Fibroblast of the aortic adventitia (primary cell): Measurements from ENCODE around the gene SHTN1. TPM values are rescaled to one million over a fixed set of nuclear protein-coding genes. Genes with fewer than 3 reads are reported as not detected.

ENCODE experiments used
- DNase-seq: peaks from one replicate; pipeline ENCODE4 v3.0.0-alpha.2; 2010; ENCODE audit warnings: low read depth
- H3K4me3 ChIP-seq: 2 replicates; pipeline ENCODE4 v1.5.1; 2011; ENCODE audit warnings: low read depth, mild to moderate bottlenecking, control low read depth, low read length, moderate library complexity
- total RNA-seq: library from RNA; depleted of rRNA; stranded (reverse); fragments of >200 nt; gene quantifications from 2 replicates; pipeline ENCODE4 v1.2.3, GENCODE V29; 2012; ENCODE audit warnings: low replicate concordance
- TF ChIP-seq, protein P1 (sequence below): IDR thresholded peaks from 2 replicates; pipeline ENCODE4 v1.5.1; 2011; ENCODE audit warnings: mild to moderate bottlenecking, low read length, control low read depth, inconsistent platforms; ENCODE audit not compliant: insufficient read depth

The SHTN1 gene
- total RNA-seq, 1 donor: 4.2 TPM

DNA sequence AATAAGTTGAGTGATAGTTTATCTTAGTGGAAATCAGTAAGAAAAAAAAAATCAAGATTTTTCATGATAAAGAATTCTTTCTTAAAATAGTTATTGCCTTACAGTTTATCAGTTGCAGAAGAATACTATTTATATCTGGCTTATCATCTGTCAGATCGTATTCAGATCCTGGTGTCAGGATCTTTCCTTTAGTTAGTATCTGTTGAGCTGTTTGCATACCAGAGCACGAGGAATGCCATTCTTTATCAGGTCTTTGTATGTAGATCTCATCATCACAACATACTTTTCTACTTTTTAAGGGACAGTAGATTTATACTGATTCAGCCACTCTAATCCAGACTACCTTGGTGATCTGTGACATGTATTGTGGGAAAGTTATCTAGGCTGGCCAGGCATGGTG, 143.2 kb downstream of the SHTN1 start:
- no peak overlapping the region for H3K4me3 ChIP-seq
- TF ChIP-seq, protein P1, sequence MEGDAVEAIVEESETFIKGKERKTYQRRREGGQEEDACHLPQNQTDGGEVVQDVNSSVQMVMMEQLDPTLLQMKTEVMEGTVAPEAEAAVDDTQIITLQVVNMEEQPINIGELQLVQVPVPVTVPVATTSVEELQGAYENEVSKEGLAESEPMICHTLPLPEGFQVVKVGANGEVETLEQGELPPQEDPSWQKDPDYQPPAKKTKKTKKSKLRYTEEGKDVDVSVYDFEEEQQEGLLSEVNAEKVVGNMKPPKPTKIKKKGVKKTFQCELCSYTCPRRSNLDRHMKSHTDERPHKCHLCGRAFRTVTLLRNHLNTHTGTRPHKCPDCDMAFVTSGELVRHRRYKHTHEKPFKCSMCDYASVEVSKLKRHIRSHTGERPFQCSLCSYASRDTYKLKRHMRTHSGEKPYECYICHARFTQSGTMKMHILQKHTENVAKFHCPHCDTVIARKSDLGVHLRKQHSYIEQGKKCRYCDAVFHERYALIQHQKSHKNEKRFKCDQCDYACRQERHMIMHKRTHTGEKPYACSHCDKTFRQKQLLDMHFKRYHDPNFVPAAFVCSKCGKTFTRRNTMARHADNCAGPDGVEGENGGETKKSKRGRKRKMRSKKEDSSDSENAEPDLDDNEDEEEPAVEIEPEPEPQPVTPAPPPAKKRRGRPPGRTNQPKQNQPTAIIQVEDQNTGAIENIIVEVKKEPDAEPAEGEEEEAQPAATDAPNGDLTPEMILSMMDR: no peak
- no peak for DNase-seq

DNA sequence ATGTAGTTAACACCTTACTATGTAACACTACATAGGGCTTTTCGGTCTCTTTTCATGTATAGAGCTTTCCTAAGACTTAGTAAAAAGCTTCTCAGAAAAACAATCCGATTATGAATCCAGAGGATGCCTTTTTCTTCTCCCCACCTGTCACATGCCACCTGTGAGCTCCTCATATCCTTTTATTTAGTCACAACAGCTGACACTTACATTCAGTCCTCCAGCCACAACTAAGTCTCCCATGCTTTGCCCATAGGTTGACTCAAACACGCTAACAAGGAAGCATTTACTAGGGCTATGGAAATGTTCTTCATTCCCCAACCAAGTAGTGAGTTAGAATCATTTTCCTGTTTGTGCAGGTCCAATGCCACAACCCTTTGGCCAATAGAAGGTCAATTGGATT, 147.8 kb downstream of the SHTN1 start:
- DNase-seq: no peak
- H3K4me3 ChIP-seq: no peak overlapping the region
- TF ChIP-seq, protein P1: no peak

DNA sequence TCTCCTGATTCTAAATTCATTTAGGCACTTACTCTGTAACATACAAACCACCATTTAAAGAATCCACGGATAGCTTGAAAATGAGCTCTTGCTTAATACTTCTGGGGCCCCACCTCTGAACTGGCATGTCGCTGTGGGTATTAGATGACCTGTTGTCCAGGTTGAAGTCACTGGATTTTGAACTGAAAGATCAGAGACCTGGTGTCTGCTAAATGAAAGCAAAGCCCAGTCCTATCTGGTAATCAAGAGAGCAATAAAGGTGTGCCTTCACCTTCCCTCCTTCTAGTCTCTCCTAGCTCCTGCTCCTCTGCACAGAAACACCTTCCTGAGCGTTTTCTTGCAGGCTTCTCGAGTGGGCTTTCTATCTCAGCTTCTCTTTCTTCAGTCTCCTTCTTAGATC, 151.3 kb downstream of the SHTN1 start:
- DNase-seq: no peak
- TF ChIP-seq, protein P1: no peak
- no peak overlapping the region for H3K4me3 ChIP-seq

DNA sequence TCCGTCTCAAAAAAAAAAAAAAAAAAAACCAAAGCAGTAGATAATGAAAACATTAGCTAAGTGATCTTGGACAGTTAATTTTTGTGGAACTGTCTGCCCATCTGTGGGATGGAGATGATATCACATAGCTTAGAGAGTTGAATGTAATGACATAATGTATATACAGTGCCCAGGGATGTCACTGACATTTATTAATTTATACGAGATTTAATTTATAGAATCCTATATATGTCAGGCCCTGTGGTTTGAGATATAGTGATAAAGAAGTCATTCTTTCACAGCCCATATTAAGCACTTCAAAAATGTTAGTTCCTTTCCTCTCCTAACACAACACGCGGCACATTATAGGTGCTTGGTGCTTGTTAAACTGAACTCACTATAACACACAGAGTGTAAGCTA, 151.7 kb downstream of the SHTN1 start:
- no peak overlapping the region for H3K4me3 ChIP-seq
- TF ChIP-seq, protein P1: no peak
- no peak for DNase-seq

DNA sequence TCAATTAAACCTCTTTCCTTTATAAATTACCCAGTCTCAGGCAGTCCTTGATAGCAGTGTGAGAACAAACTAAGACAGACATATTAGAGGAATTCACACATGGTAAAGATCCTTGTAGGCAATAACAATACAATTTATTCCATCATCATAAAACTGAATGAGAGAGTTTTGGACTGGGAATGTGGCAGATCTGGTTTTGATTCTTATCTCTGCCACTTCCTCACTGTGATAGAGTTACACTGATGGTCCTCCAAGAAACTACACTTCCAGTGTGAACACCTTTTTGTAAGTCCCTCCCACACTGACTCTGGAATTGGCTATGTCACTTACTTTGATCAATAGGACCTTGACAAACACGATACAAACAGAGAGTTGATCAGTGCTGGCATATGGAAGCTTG, 152.7 kb downstream of the SHTN1 start:
- no peak for DNase-seq
- H3K4me3 ChIP-seq: no peak overlapping the region
- TF ChIP-seq, protein P1: no peak

DNA sequence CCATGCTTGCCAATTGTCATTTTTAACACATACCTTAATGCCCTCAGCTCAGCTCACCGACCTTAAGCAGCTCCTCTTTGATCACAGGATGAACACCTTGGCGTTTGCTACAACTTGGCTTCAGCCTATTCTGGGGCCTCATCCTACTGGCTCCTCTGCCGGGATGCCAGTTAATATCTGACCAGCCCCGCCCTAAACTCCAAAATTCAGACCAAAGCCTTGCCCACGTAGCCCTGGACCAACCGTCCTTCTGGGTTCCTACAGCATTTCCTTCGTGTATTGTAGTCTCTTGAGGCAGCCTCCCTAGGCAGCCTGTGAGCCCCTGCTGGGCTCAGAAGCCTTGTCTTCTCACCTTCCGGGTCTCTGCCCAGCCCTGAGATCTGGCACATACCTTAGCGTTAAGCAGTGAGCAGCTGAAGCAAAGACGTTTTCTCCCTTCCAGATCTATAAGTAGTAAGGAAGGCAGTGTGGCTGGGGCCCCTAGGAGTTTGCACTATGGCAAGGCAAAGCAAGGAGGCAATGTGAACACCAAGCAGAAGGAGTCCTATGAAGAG, 154.9 kb downstream of the SHTN1 start:
- peak; percentile 3 for DNase-seq
- H3K4me3 ChIP-seq: peak overlapping the region; percentile 70
- TF ChIP-seq, protein P1: no peak
